NCI-H510A (cell line): ENCODE data around the gene DHRS3.

Experiments used
- DNase-seq: peaks from one replicate; lab custom pipeline; 2025; lab: John Stamatoyannopoulos, UW

The DHRS3 gene

GRCh38 chr1:12616709-12617373 lies 1.2 kb downstream of the DHRS3 start:
- no peak for DNase-seq

GRCh38 chr1:12615865-12616708 lies 1.9 kb downstream of the DHRS3 start:
- no peak for DNase-seq

GRCh38 chr1:12615159-12615864 lies 2.7 kb downstream of the DHRS3 start:
- no peak for DNase-seq

GRCh38 chr1:12614402-12615158 lies 3.4 kb downstream of the DHRS3 start:
- no peak for DNase-seq

- no peak for DNase-seq
Observed at GRCh38 chr1:12613180-12613579, 4.8 kb downstream of the DHRS3 start.

- DNase-seq = no peak
Observed at GRCh38 chr1:12610941-12611340, 7.1 kb downstream of the DHRS3 start.

- DNase-seq = no peak
Observed at GRCh38 chr1:12610305-12610935, 7.6 kb downstream of the DHRS3 start.

- no peak for DNase-seq
Observed at GRCh38 chr1:12609469-12610003, 8.5 kb downstream of the DHRS3 start.

GRCh38 chr1:12608311-12608957 lies 9.6 kb downstream of the DHRS3 start:
- DNase-seq = no peak

GRCh38 chr1:12607263-12607662 lies 10.7 kb downstream of the DHRS3 start:
- DNase-seq = no peak

GRCh38 chr1:12604986-12605385 lies 13.0 kb downstream of the DHRS3 start:
- no peak for DNase-seq

GRCh38 chr1:12604114-12604874 lies 13.7 kb downstream of the DHRS3 start:
- peak; percentile 49 for DNase-seq

- no peak for DNase-seq
Observed at GRCh38 chr1:12603224-12603623, 14.8 kb downstream of the DHRS3 start.

- DNase-seq = no peak
Observed at GRCh38 chr1:12602659-12603024, 15.4 kb downstream of the DHRS3 start.

GRCh38 chr1:12601700-12602658 lies 16.0 kb downstream of the DHRS3 start:
- no peak for DNase-seq

- DNase-seq = no peak
Observed at GRCh38 chr1:12600880-12601633, 17.0 kb downstream of the DHRS3 start.

GRCh38 chr1:12600335-12600734 lies 17.7 kb downstream of the DHRS3 start:
- DNase-seq = no peak

GRCh38 chr1:12599657-12600056 lies 18.4 kb downstream of the DHRS3 start:
- DNase-seq = no peak
